DOHH2 (cell line): ENCODE data around the gene CABP4.

Experiments
- EZH2phosphoT487 ChIP-seq: fragments of 200-600 bp; sonication (generic); IDR thresholded peaks from 2 replicates; pipeline ENCODE4 v1.6.1; 2017; ENCODE audit warnings: borderline replicate concordance, mild to moderate bottlenecking, antibody characterized with exemption, low read length, moderate library complexity, mixed read lengths
- TF ChIP-seq, protein P1 (sequence below): fragments of 200-600 bp; sonication (generic); IDR thresholded peaks from one replicate; pipeline ENCODE4 v1.5.1; 2014; ENCODE audit warnings: antibody characterized with exemption, mild to moderate bottlenecking, low read depth, low read length; ENCODE audit not compliant: poor library complexity, severe bottlenecking

DNA sequence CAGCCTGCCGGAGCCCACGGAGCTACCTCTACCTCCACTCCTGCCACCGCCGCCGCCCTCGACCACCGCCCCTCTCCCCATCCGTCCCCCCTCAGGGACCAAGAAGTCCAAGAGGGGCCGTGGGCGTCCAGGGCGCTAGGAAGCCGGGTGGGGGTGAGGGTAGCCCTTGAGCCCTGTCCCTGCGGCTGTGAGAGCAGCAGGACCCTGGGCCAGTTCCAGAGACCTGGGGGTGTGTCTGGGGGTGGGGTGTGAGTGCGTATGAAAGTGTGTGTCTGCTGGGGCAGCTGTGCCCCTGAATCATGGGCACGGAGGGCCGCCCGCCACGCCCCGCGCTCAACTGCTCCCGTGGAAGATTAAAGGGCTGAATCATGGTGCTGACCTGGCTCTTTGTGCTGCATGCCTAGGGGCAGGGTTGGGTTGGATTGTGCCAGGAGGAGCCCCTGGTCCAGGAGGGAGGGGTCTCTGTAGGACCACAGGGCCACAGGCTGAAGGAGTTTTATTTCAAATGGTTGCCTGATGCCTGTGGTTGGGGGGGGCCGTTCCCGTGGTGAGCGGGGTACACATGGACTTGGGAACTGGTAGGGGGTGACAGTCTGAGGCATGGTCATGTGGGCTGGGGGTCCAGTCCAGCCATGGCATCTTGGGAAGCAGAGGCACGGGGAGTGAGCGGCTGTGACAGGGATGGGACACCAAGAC, 20.0 kb upstream of the CABP4 start:
- TF ChIP-seq, protein P1, sequence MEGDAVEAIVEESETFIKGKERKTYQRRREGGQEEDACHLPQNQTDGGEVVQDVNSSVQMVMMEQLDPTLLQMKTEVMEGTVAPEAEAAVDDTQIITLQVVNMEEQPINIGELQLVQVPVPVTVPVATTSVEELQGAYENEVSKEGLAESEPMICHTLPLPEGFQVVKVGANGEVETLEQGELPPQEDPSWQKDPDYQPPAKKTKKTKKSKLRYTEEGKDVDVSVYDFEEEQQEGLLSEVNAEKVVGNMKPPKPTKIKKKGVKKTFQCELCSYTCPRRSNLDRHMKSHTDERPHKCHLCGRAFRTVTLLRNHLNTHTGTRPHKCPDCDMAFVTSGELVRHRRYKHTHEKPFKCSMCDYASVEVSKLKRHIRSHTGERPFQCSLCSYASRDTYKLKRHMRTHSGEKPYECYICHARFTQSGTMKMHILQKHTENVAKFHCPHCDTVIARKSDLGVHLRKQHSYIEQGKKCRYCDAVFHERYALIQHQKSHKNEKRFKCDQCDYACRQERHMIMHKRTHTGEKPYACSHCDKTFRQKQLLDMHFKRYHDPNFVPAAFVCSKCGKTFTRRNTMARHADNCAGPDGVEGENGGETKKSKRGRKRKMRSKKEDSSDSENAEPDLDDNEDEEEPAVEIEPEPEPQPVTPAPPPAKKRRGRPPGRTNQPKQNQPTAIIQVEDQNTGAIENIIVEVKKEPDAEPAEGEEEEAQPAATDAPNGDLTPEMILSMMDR: no peak
- TF ChIP-seq EZH2phosphoT487: no peak
